NCI-H524 treated with DMSO at 0.1 percent for 48 hours (cell line): Measurements from ENCODE around the gene CRISP1.
"Not testable (repeated sequence)": the region's sequence is repeated elsewhere in the genome, so short reads cannot be mapped to it uniquely, and the experiment has no call there.

ENCODE experiments used
- DNase-seq: peaks from one replicate; lab custom pipeline; 2025; lab: John Stamatoyannopoulos, UW

Gene CRISP1

DNA sequence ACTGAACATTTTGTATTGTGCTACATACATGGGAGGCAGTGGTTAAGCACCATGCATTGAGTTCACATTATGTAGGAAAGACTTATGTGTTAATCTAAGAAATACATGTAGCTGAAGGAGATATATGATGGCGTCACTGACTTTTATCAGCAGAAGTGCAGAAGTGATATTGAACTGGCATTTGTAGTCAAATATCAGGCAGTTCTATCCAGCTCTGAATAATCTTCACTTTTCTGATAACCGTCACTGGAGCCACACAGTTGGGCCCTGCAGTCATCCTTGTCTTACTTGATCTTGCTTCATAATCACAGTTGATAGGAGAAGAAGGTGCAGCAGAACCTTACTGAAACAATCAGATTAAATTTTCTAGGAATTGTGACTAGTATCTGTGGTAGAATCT lies 26.4 kb downstream of the CRISP1 start:
- no peak for DNase-seq

DNA sequence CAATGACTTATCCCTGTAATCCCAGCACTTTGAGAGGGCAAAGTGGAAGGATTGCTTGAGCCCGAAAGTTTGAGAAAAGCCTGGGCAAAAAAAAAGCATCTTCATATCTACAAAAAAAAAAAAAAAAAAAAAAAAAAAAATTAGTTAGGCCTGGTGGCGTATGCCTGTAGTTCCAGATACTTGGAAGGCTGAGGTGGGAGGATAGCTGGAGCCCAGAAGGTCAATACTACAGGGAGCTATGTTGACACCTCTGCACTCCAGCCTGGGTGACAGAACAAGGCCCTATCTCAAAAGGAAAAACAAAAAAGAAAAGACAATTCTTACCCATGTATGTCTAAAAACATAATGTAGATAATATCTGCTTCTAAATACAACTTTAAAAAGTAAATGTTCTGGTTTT lies 27.2 kb downstream of the CRISP1 start:
- DNase-seq, result no peak

DNA sequence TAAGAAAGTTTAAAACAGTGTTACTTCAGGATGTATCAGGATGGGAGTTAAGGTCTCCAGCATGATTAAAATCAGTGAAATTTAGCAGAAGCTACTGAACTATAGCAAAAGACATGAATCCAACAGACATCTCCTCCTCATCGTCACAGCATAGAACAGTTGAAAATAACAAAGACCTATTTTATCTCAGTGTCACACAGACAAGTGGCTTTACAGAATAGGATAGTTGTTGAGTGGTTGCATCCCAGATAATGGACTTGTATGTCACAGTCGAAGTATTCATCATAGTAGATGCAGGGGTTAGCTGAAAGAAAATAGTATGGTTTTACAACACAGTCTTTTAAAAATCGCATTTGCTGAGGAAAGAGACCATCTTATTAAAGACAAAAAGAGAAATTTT lies 31.2 kb downstream of the CRISP1 start:
- DNase-seq, result no peak

DNA sequence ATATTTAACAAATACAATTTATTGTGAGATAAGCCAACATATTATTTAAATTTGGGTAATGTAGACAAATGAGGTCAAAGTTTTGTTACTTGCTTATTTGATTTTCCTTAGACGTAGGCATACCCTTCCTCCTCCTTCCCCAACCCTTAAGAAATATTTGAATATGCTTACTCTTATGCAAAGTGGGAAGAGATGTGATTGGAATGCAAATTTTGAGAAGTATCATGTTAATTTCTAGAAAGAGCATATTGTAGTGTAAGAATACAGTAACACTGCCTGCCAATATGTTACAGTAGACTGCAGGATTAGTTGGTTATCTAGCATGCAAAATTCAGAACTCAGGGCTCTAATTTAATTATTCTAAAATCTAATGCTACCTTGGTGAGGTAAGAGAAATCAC lies 32.9 kb downstream of the CRISP1 start:
- DNase-seq, result no peak

DNA sequence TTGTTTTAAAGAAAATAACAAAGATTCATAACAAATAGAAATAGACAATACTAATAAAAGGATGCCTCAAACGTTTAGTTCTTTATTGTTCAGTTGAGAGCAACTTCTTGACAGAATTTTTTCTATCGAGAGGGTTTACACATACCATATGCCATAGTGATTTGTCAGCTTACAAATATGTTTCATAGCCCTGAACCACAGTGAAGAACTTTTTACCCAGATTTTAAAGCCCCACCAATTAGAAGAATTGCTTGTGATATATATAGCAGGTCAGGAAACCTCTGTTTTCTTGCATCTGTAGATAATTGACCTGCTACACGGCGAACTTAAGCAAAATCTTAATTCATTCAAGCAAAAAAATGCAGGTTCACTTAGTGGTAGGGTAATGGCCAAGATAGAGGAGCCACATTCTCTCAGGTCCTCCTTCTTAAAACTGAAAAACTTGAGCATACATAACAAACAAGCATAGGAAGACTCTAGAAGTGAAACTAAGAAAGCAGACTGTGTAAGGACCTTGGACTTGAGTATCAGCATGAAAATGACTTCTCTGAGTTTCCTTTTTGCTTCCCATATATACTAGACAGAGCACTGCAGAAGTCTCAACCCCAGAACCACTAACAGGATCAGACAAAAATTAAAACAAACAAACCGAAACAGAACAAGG lies 39.5 kb downstream of the CRISP1 start:
- no peak for DNase-seq

DNA sequence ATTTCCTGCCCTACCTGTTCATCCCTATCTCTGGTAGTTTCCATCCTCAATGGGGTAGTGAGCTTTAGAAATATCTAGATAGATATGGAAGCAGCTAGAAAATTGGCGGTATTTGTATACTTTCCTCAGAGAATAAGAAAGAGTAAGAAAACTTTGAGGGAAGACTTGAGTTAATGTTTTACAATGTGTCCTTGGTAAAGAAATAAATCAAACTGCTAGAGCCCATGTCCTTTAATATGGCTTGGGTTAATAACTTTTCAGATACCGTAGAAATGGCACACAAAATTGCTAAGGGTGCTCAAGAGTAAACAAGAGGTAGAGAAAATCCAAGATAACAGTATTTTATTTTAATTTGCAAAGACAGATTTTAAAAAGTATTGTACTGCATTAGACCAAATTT lies 51.2 kb downstream of the CRISP1 start:
- no peak for DNase-seq

DNA sequence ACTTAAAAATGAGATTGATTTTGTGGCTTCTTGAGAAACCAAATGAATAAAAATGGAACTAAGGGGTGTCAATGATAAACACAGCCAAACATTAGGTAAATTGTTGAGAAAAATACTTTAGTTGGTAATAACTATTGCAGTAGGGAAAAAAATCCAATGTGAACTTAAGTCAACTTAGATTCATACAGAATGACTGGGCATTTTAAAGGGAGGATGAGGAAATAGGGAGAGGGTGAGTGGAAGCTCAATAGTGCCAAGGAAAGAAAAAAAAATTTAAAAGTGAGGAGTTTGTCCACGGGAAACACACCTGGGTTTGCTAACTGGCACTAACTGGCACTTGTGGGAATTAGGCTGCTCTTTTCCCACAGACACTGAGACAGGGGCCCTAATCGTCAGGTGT lies 53.1 kb downstream of the CRISP1 start:
- no peak for DNase-seq

DNA sequence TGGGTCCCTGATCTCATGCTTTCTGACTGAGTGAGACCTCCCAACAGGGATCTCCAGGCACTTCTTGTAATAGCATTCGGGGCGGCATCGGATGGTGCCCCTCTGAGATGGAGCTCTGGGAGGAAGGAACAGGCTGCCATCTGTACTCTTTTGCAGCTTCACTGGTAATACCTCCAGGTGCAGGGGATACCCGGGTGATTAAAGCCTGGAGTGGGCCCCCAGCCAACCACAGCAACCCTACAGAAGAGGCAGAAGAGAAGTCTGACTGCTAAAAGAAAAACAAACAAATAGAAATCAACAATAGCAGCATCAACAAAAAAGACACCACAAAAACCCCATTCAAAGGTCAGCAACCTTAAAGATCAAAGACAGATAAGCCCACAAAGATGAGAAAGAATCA lies 60.2 kb downstream of the CRISP1 start:
- DNase-seq, result no peak

DNA sequence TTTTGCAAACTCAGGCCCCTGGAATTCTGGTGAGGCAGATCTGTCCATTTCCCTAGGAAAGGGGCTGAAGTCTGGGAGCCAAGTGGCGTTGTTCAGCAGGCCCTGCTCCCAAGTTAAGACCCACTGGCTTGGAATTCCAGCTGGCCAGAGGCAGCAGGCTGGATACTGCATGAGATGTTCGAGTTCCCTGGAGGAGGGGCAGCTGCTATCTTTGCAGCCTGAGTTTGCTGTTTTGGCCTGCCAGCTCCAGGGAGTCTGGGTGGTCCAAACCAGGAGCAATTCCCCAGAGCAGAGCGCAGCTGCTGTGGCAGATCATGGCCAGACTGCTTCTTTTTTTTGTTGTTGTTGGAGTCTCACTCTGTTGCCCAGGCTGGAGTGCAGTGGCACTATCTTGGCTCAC lies 61.1 kb downstream of the CRISP1 start:
- DNase-seq, result no peak

DNA sequence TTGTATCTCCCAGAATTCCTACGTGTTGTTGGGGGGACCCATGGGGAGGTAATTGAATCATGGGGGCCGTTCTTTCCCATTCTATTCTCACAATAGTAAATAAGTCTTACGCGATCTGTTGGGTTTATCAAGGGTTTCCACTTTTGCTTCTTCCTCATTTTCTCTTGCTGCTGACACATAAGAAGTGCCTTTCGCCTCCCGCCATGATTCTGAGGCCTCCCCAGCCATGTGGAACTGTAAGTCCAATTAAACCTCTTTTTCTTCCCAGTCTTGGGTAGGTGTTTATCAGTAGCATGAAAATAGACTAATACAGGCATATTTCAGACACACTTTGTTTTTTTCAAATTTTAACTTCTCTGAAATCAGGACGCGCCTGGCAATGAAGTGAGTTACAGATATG lies 64.8 kb downstream of the CRISP1 start:
- no peak for DNase-seq

DNA sequence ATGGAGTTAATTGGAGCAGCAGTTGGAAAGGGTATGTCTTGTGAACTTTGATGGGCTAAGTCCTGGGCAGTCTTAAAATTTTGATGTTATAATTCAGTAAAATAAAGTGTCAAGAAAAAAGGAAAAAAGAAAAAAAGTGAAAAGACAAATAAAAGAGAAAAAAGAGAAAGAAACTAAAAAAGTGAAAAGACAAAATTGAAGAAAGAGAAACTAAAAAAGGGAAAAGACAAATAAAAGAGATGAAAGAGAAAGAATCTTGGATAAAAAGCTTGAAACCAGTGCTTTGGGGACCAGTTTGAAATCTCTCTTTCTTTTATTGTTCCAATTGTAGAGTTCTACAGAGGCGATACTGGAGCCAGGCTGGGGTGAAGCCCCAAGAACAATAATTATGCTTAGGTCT lies 67.2 kb downstream of the CRISP1 start:
- DNase-seq, result no peak

DNA sequence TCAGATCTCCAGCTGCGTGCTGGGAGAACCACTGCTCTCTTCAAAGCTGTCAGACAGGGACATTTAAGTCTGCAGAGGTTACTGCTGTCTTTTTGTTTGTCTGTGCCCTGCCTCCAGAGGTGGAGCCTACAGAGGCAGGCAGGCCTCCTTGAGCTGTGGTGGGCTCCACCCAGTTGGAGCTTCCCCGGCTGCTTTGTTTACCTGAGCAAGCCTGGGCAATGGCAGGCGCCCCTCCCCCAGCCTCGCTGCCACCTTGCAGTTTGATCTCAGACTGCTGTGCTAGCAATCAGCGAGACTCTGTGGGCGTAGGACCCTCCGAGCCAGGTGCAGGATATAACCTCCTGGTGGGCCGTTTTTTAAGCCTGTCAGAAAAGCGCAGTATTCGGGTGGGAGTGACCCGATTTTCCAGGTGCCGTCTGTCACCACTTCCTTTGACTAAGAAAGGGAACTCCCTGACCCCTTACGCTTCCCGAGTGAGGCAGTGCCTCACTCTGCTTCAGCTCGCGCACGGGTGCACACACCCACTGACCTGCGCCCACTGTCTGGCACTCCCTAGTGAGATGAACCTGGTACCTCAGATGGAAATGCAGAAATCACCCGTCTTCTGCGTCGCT lies 69.4 kb downstream of the CRISP1 start:
- not testable (repeated sequence) for DNase-seq

DNA sequence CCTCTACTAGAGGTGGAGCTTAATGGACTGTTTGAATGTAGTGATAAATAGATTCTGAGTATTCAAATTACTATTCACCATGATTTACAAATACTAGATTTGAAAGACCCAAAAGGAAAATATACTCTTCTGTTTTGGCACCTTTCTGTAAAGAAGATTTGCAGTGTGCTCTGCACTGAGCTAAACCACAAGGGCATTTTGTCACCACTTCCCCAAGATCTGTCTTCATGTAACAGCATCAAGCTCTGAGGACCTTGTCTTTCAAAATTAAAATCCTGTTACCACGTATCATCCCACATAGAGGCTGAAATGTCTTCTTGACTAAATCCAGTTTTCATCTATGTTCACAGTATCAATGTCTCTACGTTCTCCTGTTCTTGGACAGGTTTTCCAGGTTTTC lies 76.0 kb downstream of the CRISP1 start:
- DNase-seq, result no peak

DNA sequence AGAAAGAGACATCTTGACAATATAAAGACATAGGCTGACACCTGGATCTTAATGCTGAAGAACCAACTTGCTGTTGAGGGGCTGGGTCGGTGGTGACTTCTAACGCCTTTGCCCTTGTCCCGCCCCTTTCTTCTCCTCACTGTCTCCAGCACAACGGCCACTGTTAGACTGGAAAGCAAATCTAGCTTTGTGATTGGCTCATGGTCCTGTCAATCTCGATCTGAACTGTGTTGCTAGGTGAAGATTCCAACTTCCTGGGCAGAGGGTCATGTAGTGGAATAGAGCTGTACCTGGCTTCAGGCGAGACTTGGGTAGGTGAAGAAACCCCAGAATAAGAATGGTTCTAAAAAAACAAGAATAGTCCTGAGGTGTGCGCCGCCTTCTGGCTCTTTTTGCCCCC lies 79.2 kb downstream of the CRISP1 start, which contains the start of gene PGK2:
Gene PGK2, minus strand, starts transcription at position 110 of the 400 bp plus-strand sequence. Its CDS starts 98 bp downstream, at position 12.
- no peak for DNase-seq

DNA sequence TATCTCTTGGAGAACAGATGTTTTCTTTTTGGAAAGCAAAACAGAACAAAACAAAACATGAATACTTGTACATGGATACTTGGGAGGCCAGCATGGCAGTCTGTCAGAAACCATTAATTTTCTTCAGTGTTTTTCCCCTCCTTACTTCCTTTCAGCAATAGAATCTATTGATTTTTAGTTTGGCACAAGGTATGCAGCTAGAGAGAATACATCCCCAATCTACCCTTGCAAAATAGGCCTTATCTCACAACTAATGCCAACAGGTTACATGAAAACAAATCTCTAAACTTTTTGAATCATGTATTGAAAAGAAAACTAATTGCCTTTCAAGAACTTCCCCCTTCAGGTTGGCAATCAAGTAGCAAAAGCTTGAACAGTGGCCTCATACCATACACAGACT lies 82.1 kb downstream of the CRISP1 start:
- no peak for DNase-seq
